SK-N-SH (cell line): ENCODE results near the gene HS2ST1.

Experiments
- CHD2 ChIP-seq: fragments of 150-350 bp; IDR thresholded peaks from 2 replicates; pipeline ENCODE4 v1.6.1; 2018; ENCODE audit warnings: low read length; ENCODE audit not compliant: partially characterized antibody
- CTCF ChIP-seq: fragments of 200-600 bp; sonication (generic); IDR thresholded peaks from 2 replicates; pipeline ENCODE4 v1.6.1; 2017; ENCODE audit warnings: antibody characterized with exemption, mild to moderate bottlenecking, moderate library complexity
- EP300 ChIP-seq, 2 experiments: IDR thresholded peaks; 2 replicates each; pipeline versions ENCODE4 v1.4.0 to v1.6.1; 2012; ENCODE audit warnings: borderline replicate concordance in 1 of 2, low read depth in 1 of 2, low read length in 1 of 2
- EZH2phosphoT487 ChIP-seq: fragments of 200-600 bp; sonication (generic); IDR thresholded peaks from 2 replicates; pipeline ENCODE4 v1.6.1; 2017; ENCODE audit warnings: low read depth, mixed run types, mild to moderate bottlenecking, antibody characterized with exemption, moderate library complexity, borderline replicate concordance
- JUND ChIP-seq: IDR thresholded peaks from 2 replicates; pipeline ENCODE4 v1.4.0; 2012
- POLR2AphosphoS5 ChIP-seq: IDR thresholded peaks from 2 replicates; pipeline ENCODE4 v1.6.1; 2012; ENCODE audit warnings: low read depth, low read length
- RCOR1 ChIP-seq: fragments of 150-350 bp; IDR thresholded peaks from 2 replicates; pipeline ENCODE4 v1.6.1; 2017; ENCODE audit warnings: antibody characterized with exemption, low read length
- RXRA ChIP-seq: IDR thresholded peaks from 2 replicates; pipeline ENCODE4 v1.4.0; 2012; ENCODE audit warnings: low read depth, mild to moderate bottlenecking, borderline replicate concordance
- SIN3A ChIP-seq: IDR thresholded peaks from 2 replicates; pipeline ENCODE4 v1.6.1; 2012; ENCODE audit warnings: low read depth, mild to moderate bottlenecking, low read length, moderate library complexity, borderline replicate concordance
- SMC3 ChIP-seq: IDR thresholded peaks from 2 replicates; pipeline ENCODE4 v1.6.1; 2012; ENCODE audit warnings: low read depth, low read length, improper control_type of control experiment
- TAF1 ChIP-seq: IDR thresholded peaks from 2 replicates; pipeline ENCODE4 v1.6.1; 2012; ENCODE audit warnings: low read depth, mild to moderate bottlenecking, low read length, moderate library complexity, borderline replicate concordance
- TF ChIP-seq, protein P1 (sequence below): fragments of 150-350 bp; IDR thresholded peaks from 2 replicates; pipeline ENCODE4 v1.6.1; 2017; ENCODE audit warnings: antibody characterized with exemption, low read length, low read depth, borderline replicate concordance
- TF ChIP-seq, protein P2 (sequence below): IDR thresholded peaks from 2 replicates; pipeline ENCODE4 v1.6.1; 2012; ENCODE audit warnings: mild to moderate bottlenecking, low read depth, low read length, moderate library complexity

- no peak for TF ChIP-seq POLR2AphosphoS5
- TF ChIP-seq CTCF, result no peak
- TF ChIP-seq JUND, result no peak
- no peak for TF ChIP-seq TAF1
- no peak for TF ChIP-seq RXRA
- TF ChIP-seq EP300 (IDR thresholded peaks at IDR 0.05; ENCODE audit: borderline replicate concordance in 1 of 2, low read depth in 1 of 2, low read length in 1 of 2), result no peak
- no peak for TF ChIP-seq EZH2phosphoT487
- TF ChIP-seq SIN3A, result no peak
- TF ChIP-seq, protein P1, sequence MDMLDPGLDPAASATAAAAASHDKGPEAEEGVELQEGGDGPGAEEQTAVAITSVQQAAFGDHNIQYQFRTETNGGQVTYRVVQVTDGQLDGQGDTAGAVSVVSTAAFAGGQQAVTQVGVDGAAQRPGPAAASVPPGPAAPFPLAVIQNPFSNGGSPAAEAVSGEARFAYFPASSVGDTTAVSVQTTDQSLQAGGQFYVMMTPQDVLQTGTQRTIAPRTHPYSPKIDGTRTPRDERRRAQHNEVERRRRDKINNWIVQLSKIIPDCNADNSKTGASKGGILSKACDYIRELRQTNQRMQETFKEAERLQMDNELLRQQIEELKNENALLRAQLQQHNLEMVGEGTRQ, result no peak
- TF ChIP-seq CHD2, result no peak
- TF ChIP-seq, protein P2, sequence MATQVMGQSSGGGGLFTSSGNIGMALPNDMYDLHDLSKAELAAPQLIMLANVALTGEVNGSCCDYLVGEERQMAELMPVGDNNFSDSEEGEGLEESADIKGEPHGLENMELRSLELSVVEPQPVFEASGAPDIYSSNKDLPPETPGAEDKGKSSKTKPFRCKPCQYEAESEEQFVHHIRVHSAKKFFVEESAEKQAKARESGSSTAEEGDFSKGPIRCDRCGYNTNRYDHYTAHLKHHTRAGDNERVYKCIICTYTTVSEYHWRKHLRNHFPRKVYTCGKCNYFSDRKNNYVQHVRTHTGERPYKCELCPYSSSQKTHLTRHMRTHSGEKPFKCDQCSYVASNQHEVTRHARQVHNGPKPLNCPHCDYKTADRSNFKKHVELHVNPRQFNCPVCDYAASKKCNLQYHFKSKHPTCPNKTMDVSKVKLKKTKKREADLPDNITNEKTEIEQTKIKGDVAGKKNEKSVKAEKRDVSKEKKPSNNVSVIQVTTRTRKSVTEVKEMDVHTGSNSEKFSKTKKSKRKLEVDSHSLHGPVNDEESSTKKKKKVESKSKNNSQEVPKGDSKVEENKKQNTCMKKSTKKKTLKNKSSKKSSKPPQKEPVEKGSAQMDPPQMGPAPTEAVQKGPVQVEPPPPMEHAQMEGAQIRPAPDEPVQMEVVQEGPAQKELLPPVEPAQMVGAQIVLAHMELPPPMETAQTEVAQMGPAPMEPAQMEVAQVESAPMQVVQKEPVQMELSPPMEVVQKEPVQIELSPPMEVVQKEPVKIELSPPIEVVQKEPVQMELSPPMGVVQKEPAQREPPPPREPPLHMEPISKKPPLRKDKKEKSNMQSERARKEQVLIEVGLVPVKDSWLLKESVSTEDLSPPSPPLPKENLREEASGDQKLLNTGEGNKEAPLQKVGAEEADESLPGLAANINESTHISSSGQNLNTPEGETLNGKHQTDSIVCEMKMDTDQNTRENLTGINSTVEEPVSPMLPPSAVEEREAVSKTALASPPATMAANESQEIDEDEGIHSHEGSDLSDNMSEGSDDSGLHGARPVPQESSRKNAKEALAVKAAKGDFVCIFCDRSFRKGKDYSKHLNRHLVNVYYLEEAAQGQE, result no peak
- TF ChIP-seq SMC3, result no peak
- no peak for TF ChIP-seq RCOR1
Measured at GRCh38 chr1:86992861-86993260, 78.4 kb downstream of the HS2ST1 start.
